ENCODE measurements around the gene KSR2. TPM values are rescaled to one million over a fixed set of nuclear protein-coding genes. Genes with fewer than 3 reads are reported as not detected.
"Not testable (repeated sequence)": the region's sequence is repeated elsewhere in the genome, so short reads cannot be mapped to it uniquely, and the experiment has no call there.

Gene KSR2
- total RNA-seq, 1 experiment from 2014 or later, result not detected

DNA sequence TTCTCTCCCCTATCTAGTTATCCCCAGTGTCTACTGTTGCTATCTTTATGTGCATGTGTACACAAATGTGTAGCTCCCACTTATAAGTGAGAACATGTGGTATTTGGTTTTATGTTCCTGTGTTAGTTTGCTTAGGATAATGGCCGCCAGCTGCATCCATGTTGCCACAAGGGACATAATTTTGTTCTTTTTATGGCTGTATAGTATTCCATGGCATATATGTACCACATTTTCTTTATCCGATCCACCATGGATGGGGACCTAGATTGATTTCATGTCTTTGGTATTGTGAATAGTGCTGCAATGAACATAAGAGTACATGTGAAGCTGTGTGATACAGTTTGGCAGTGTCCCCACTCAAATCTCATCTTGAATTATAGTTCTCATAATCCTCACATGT is 218.1 kb downstream of the KSR2 start:
- POLR2A ChIA-PET (ENCODE audit: low non-redundant PET), result no interaction called here
- TF ChIP-seq EZH2 (IDR thresholded peaks at IDR 0.05; ENCODE audit: borderline replicate concordance, low read depth, low read length, poor library complexity, severe bottlenecking), result no peak
- TF ChIP-seq, protein P1, sequence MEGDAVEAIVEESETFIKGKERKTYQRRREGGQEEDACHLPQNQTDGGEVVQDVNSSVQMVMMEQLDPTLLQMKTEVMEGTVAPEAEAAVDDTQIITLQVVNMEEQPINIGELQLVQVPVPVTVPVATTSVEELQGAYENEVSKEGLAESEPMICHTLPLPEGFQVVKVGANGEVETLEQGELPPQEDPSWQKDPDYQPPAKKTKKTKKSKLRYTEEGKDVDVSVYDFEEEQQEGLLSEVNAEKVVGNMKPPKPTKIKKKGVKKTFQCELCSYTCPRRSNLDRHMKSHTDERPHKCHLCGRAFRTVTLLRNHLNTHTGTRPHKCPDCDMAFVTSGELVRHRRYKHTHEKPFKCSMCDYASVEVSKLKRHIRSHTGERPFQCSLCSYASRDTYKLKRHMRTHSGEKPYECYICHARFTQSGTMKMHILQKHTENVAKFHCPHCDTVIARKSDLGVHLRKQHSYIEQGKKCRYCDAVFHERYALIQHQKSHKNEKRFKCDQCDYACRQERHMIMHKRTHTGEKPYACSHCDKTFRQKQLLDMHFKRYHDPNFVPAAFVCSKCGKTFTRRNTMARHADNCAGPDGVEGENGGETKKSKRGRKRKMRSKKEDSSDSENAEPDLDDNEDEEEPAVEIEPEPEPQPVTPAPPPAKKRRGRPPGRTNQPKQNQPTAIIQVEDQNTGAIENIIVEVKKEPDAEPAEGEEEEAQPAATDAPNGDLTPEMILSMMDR (conservative IDR thresholded peaks at IDR 0.05; ENCODE audit: low read depth, low read length), result no peak
- no peaks in the 10 kb centered on the region for H3K9me3 ChIP-seq (ENCODE audit: low read depth, low read length, poor library complexity, severe bottlenecking)
- no TSS peak for BruUV-seq (replicated peaks)
- no peak overlapping the region for H3K4me3 ChIP-seq (ENCODE audit: low read depth, low read length, poor library complexity, severe bottlenecking)
- no peak overlapping the region for H3K27ac ChIP-seq (ENCODE audit: low read depth, low read length, poor library complexity, severe bottlenecking)
- CTCF ChIA-PET, result no interaction called here
- H3K36me3 ChIP-seq (ENCODE audit: insufficient read depth, low read length, poor library complexity, severe bottlenecking), result no peaks in the 10 kb centered on the region
- no peaks in the 10 kb centered on the region for H3K4me1 ChIP-seq (ENCODE audit: insufficient read depth, low read length, poor library complexity, severe bottlenecking)
- H3K27me3 ChIP-seq (replicated peaks; ENCODE audit: insufficient read depth, low read depth, low read length, poor library complexity), result peaks cover 5% of the 10 kb centered on the region
- DNase-seq (ENCODE audit: low spot score), result no peak
- intact Hi-C loops (cut with micrococcal nuclease; ENCODE audit: unreplicated experiment), result no loop called here

DNA sequence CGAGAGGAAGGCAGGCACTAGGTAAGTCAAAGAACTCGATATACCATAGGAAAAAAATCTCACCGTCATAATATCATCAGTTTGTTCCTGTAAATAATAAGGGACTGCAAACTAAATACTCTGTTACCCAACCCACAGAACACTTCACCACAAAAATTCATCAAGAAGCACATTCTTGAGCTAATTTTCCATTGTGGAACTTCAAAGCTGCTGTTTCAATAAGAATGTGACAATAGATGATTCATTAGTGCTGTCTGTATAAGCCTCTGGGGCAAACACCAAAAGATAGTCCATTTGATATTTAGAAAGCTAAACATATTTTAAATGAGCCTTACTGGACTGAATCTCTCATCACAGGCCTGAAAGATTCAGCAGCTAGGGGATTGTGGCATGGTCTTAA is 219.4 kb downstream of the KSR2 start:
- intact Hi-C loops (cut with micrococcal nuclease; ENCODE audit: unreplicated experiment), result no loop called here
- TF ChIP-seq, protein P1 (conservative IDR thresholded peaks at IDR 0.05; ENCODE audit: low read depth, low read length), result no peak
- TF ChIP-seq EZH2 (IDR thresholded peaks at IDR 0.05; ENCODE audit: borderline replicate concordance, low read depth, low read length, poor library complexity, severe bottlenecking), result no peak
- Histone ChIP-seq H3K27ac (ENCODE audit: low read depth, low read length, poor library complexity, severe bottlenecking) (no peak overlapping the region), H3K9me3 (ENCODE audit: low read depth, low read length, poor library complexity, severe bottlenecking) (no peaks in the 10 kb centered on the region), H3K36me3 (ENCODE audit: insufficient read depth, low read length, poor library complexity, severe bottlenecking) (no peaks in the 10 kb centered on the region), H3K4me1 (ENCODE audit: insufficient read depth, low read length, poor library complexity, severe bottlenecking) (no peaks in the 10 kb centered on the region), H3K27me3 (replicated peaks; ENCODE audit: insufficient read depth, low read depth, low read length, poor library complexity) (no peaks in the 10 kb centered on the region), H3K4me3 (ENCODE audit: low read depth, low read length, poor library complexity, severe bottlenecking) (no peak overlapping the region)
- CTCF ChIA-PET, result interaction anchor here (0.7 kb wide), 1 partner anchor 33 kb away, joined by 5 read pairs; no protein-coding TSS in a partner anchor
- no TSS peak for BruUV-seq (replicated peaks)
- no peak for DNase-seq (ENCODE audit: low spot score)
- POLR2A ChIA-PET (ENCODE audit: low non-redundant PET), result no interaction called here

DNA sequence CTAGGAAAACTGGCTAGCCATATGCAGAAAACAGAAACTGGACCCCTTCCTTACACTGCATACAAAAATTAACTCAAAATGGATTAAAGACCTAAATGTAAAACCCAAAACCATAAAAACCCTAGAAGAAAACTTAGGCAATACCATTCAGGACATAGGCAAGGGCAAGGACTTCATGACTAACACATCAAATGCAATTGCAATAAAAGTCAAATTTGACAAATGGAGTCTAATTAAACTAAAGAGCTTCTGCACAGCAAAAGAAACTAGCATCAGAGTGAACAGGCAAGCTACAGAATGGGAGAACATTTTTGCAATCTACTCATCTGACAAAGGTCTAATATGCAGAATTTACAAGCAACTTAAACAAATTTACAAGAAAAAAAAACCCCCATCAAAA is 222.4 kb downstream of the KSR2 start:
- POLR2A ChIA-PET (ENCODE audit: low non-redundant PET); CTCF ChIA-PET; BruUV-seq (replicated peaks); H3K36me3 ChIP-seq (ENCODE audit: insufficient read depth, low read length, poor library complexity, severe bottlenecking); H3K4me1 ChIP-seq (ENCODE audit: insufficient read depth, low read length, poor library complexity, severe bottlenecking); intact Hi-C loops (cut with micrococcal nuclease; ENCODE audit: unreplicated experiment); DNase-seq (ENCODE audit: low spot score); H3K9me3 ChIP-seq (ENCODE audit: low read depth, low read length, poor library complexity, severe bottlenecking); H3K27me3 ChIP-seq (replicated peaks; ENCODE audit: insufficient read depth, low read depth, low read length, poor library complexity); H3K4me3 ChIP-seq (ENCODE audit: low read depth, low read length, poor library complexity, severe bottlenecking); H3K27ac ChIP-seq (ENCODE audit: low read depth, low read length, poor library complexity, severe bottlenecking): not testable (repeated sequence)

DNA sequence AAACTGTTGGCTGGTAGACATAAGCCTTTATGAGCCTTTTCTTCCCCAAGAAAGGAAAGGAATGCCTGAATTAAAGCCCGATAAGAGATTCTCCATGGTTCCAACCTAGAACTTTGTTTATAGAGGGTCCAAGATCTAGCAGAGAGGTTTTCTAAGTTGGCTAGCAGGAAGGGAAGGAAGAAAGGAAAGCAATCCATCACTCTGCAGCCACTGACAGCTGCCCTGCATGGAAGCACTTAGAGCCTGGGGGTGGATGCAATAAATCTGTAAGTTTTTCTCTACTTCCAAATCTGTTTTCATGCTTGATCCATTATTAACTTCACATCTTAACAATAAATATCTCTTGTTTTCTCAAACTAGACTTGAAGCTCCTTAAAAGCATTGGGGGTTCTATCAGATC is 224.4 kb downstream of the KSR2 start:
- Histone ChIP-seq H3K9me3 (ENCODE audit: low read depth, low read length, poor library complexity, severe bottlenecking) (no peaks in the 10 kb centered on the region), H3K27me3 (replicated peaks; ENCODE audit: insufficient read depth, low read depth, low read length, poor library complexity) (no peaks in the 10 kb centered on the region), H3K4me3 (ENCODE audit: low read depth, low read length, poor library complexity, severe bottlenecking) (no peak overlapping the region), H3K4me1 (ENCODE audit: insufficient read depth, low read length, poor library complexity, severe bottlenecking) (no peaks in the 10 kb centered on the region), H3K27ac (ENCODE audit: low read depth, low read length, poor library complexity, severe bottlenecking) (no peak overlapping the region), H3K36me3 (ENCODE audit: insufficient read depth, low read length, poor library complexity, severe bottlenecking) (no peaks in the 10 kb centered on the region)
- CTCF ChIA-PET, result no interaction called here
- BruUV-seq (replicated peaks), result no TSS peak
- no peak for DNase-seq (ENCODE audit: low spot score)
- TF ChIP-seq, protein P1 (conservative IDR thresholded peaks at IDR 0.05; ENCODE audit: low read depth, low read length), result no peak
- TF ChIP-seq EZH2 (IDR thresholded peaks at IDR 0.05; ENCODE audit: borderline replicate concordance, low read depth, low read length, poor library complexity, severe bottlenecking), result no peak
- POLR2A ChIA-PET (ENCODE audit: low non-redundant PET), result no interaction called here
- intact Hi-C loops (cut with micrococcal nuclease; ENCODE audit: unreplicated experiment), result no loop called here

Measured in A673 (cell line).